ENCODE measurements around the gene MEF2B.

DNA sequence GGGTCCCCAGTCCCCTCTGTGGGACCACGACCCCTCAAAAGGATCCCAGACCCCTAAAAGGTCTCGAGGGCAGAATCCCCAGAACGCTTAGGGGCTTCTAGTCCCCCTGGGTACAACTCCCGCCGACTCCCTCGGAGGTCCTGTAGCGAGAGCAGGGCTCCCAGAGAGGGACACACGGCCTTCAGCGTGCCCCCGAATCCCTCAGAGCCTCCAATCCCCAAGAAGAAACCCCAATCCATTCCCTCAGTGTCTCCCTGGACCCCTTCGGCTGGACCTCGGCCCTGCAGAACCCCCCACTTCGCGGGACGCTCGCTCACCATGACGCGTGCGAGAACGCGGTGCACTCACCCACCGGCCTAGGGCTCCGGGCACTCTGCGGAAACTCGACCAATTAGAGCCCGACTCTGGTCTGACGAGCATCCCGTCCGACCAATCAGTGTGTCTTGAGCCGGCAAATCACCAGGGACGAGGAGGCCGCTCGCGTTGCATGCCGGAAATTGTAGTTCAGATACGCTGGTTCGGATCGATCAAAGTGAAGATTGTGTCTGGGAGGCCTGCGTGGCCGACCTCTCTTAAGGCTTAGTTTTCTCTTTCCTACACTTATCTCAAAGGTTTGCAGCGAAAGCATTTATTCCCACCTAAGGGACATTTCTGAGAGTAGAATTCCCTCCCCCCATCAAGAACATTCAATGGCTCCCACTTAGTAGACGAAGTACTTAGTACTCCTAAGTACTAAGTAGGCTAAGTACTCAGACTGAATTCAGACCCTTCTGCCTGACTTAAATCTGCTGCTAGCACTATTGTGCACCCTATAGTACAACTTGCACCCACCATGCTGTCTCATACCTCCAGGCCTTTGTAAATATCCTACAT lies 31.7 kb downstream of the MEF2B start, which contains the start of gene TMEM161A:
- TF ChIP-seq, protein P1, sequence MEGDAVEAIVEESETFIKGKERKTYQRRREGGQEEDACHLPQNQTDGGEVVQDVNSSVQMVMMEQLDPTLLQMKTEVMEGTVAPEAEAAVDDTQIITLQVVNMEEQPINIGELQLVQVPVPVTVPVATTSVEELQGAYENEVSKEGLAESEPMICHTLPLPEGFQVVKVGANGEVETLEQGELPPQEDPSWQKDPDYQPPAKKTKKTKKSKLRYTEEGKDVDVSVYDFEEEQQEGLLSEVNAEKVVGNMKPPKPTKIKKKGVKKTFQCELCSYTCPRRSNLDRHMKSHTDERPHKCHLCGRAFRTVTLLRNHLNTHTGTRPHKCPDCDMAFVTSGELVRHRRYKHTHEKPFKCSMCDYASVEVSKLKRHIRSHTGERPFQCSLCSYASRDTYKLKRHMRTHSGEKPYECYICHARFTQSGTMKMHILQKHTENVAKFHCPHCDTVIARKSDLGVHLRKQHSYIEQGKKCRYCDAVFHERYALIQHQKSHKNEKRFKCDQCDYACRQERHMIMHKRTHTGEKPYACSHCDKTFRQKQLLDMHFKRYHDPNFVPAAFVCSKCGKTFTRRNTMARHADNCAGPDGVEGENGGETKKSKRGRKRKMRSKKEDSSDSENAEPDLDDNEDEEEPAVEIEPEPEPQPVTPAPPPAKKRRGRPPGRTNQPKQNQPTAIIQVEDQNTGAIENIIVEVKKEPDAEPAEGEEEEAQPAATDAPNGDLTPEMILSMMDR (IDR thresholded peaks at IDR 0.05) = peak in 1 of 5 experiments; percentile 17
- peak in 1 of 2 donors; percentile 54 for TF ChIP-seq POLR2A (IDR thresholded peaks at IDR 0.05)
